Stromal cell of bone marrow (primary cell): ENCODE results near the gene SIAH3.
"Not testable (repeated sequence)": the region's sequence is repeated elsewhere in the genome, so short reads cannot be mapped to it uniquely, and the experiment has no call there.

Experiments
- DNase-seq: peaks from one replicate; pipeline ENCODE4 v3.0.0-alpha.2; 2012; ENCODE audit warnings: low read depth

The SIAH3 gene

GRCh38 chr13:45782327-45783045, 69.1 kb downstream of the SIAH3 start:
- no peak for DNase-seq

GRCh38 chr13:45781553-45782326, 69.8 kb downstream of the SIAH3 start:
- DNase-seq, result no peak

- DNase-seq, result no peak
These were observed 71.7 kb downstream of the SIAH3 start for GRCh38 chr13:45779901-45780300.

GRCh38 chr13:45778882-45779281, 72.7 kb downstream of the SIAH3 start:
- no peak for DNase-seq

GRCh38 chr13:45776748-45777147, 74.8 kb downstream of the SIAH3 start:
- no peak for DNase-seq

GRCh38 chr13:45775401-45775963, 76.1 kb downstream of the SIAH3 start:
- DNase-seq, result no peak

GRCh38 chr13:45773944-45774343, 77.6 kb downstream of the SIAH3 start:
- DNase-seq, result no peak

- peak; percentile 6 for DNase-seq
These were observed 78.3 kb downstream of the SIAH3 start for GRCh38 chr13:45773236-45773635.

- no peak for DNase-seq
These were observed 80.7 kb downstream of the SIAH3 start for GRCh38 chr13:45770886-45771285.

GRCh38 chr13:45768656-45769479, 82.7 kb downstream of the SIAH3 start:
- DNase-seq, result no peak

- no peak for DNase-seq
These were observed 86.1 kb downstream of the SIAH3 start for GRCh38 chr13:45765464-45765863.

- no peak for DNase-seq
These were observed 88.1 kb downstream of the SIAH3 start for GRCh38 chr13:45763419-45763818.

- DNase-seq, result not testable (repeated sequence)
These were observed 94.0 kb downstream of the SIAH3 start for GRCh38 chr13:45757589-45757988.

GRCh38 chr13:45756498-45756897, 95.1 kb downstream of the SIAH3 start:
- not testable (repeated sequence) for DNase-seq

GRCh38 chr13:45752510-45752909, 99.0 kb downstream of the SIAH3 start:
- no peak for DNase-seq

GRCh38 chr13:45751885-45752284, 99.7 kb downstream of the SIAH3 start:
- no peak for DNase-seq

- DNase-seq, result no peak
These were observed 101.0 kb downstream of the SIAH3 start for GRCh38 chr13:45750566-45750965.

- DNase-seq, result no peak
These were observed 102.4 kb downstream of the SIAH3 start for GRCh38 chr13:45748941-45749759.

GRCh38 chr13:45747071-45747470, 104.5 kb downstream of the SIAH3 start:
- DNase-seq, result no peak

GRCh38 chr13:45744979-45745378, 106.6 kb downstream of the SIAH3 start:
- DNase-seq, result no peak

- DNase-seq, result no peak
These were observed 108.6 kb downstream of the SIAH3 start for GRCh38 chr13:45742985-45743384.
